Left ventricle myocardium inferior (tissue), 1 donor: ENCODE data around the gene FIBIN. TPM values are rescaled to one million over a fixed set of nuclear protein-coding genes. Genes with fewer than 3 reads are reported as not detected.
"Not testable (repeated sequence)": the region's sequence is repeated elsewhere in the genome, so short reads cannot be mapped to it uniquely, and the experiment has no call there.

Experiments used
- DNase-seq: peaks from one replicate; pipeline ENCODE4 v3.0.0-alpha.2; 2020
- H3K27ac ChIP-seq: fragments of 200-600 bp; replicated peaks from 2 replicates; pipeline ENCODE4 v1.8.0; 2021
- H3K27me3 ChIP-seq: fragments of 200-600 bp; 2 replicates; pipeline ENCODE4 v1.8.0; 2021; ENCODE audit warnings: low read depth
- H3K36me3 ChIP-seq: fragments of 200-600 bp; 2 replicates; pipeline ENCODE4 v1.8.0; 2021
- H3K4me1 ChIP-seq: fragments of 200-600 bp; 2 replicates; pipeline ENCODE4 v1.8.0; 2021
- H3K4me3 ChIP-seq: fragments of 200-600 bp; 2 replicates; pipeline ENCODE4 v1.8.0; 2021; ENCODE audit warnings: mild to moderate bottlenecking, moderate library complexity
- H3K9me3 ChIP-seq: fragments of 200-600 bp; replicated peaks from 2 replicates; pipeline ENCODE4 v1.8.0; 2021
- CTCF ChIP-seq: fragments of 200-600 bp; IDR thresholded peaks from 2 replicates; pipeline ENCODE4 v1.8.0; 2021; ENCODE audit warnings: antibody characterized with exemption, mild to moderate bottlenecking, borderline replicate concordance
- intact Hi-C: fragments of 100-400 bp; cut with micrococcal nuclease; formaldehyde crosslinking; loops from one replicate; pipeline ENCODE4 v1.11.0; 2022
- total RNA-seq: library from RNA; stranded (reverse); fragmentation: NEBNext Ultra II Directional; extraction: Animal tissue kit (Norgen Biotek cat#: 25700); gene quantifications from one replicate; pipeline ENCODE4 v1.2.1, GENCODE V29; 2021
- donor health status: DM: no; HTN: yes; CAD: no; lungs with severe emphysema.

The FIBIN gene
- total RNA-seq, 1 donor from 2014 or later, result 10.5 TPM

- Histone ChIP-seq H3K27ac (no peak overlapping the region), H3K9me3 (no peaks in the 10 kb centered on the region), H3K4me3 (no peak overlapping the region), H3K36me3 (no peaks in the 10 kb centered on the region), H3K27me3 (no peaks in the 10 kb centered on the region), H3K4me1 (no peaks in the 10 kb centered on the region)
- intact Hi-C loops, result no loop called here
- no peak for DNase-seq
- no peak for TF ChIP-seq CTCF
Measured at GRCh38 chr11:26958005-26958701, 35.8 kb upstream of the FIBIN start.

GRCh38 chr11:26958702-26959049, 35.2 kb upstream of the FIBIN start:
- no peak for TF ChIP-seq CTCF
- no peaks in the 10 kb centered on the region for H3K36me3 ChIP-seq
- no peaks in the 10 kb centered on the region for H3K4me1 ChIP-seq
- DNase-seq, result no peak
- intact Hi-C loops, result no loop called here
- H3K4me3 ChIP-seq, result no peak overlapping the region
- H3K27ac ChIP-seq, result no peak overlapping the region
- H3K27me3 ChIP-seq, result no peaks in the 10 kb centered on the region
- H3K9me3 ChIP-seq, result no peaks in the 10 kb centered on the region

- no peaks in the 10 kb centered on the region for H3K36me3 ChIP-seq
- H3K9me3 ChIP-seq, result no peaks in the 10 kb centered on the region
- no peaks in the 10 kb centered on the region for H3K27me3 ChIP-seq
- no peak overlapping the region for H3K4me3 ChIP-seq
- intact Hi-C loops, result no loop called here
- H3K27ac ChIP-seq, result no peak overlapping the region
- no peak for TF ChIP-seq CTCF
- H3K4me1 ChIP-seq, result no peaks in the 10 kb centered on the region
- no peak for DNase-seq
Measured at GRCh38 chr11:26960281-26960680, 33.6 kb upstream of the FIBIN start.

- H3K27me3 ChIP-seq, result no peaks in the 10 kb centered on the region
- no peaks in the 10 kb centered on the region for H3K9me3 ChIP-seq
- H3K36me3 ChIP-seq, result no peaks in the 10 kb centered on the region
- H3K27ac ChIP-seq, result peak overlapping the region; percentile 52
- intact Hi-C loops, result no loop called here
- no peak for TF ChIP-seq CTCF
- no peak for DNase-seq
- H3K4me1 ChIP-seq, result no peaks in the 10 kb centered on the region
- no peak overlapping the region for H3K4me3 ChIP-seq
Measured at GRCh38 chr11:26963764-26964163, 30.1 kb upstream of the FIBIN start.

GRCh38 chr11:26964339-26964738, 29.6 kb upstream of the FIBIN start:
- Histone ChIP-seq H3K36me3 (no peaks in the 10 kb centered on the region), H3K9me3 (no peaks in the 10 kb centered on the region), H3K27me3 (no peaks in the 10 kb centered on the region), H3K4me1 (no peaks in the 10 kb centered on the region), H3K27ac (peak overlapping the region; percentile 52), H3K4me3 (no peak overlapping the region)
- intact Hi-C loops, result no loop called here
- no peak for DNase-seq
- TF ChIP-seq CTCF, result no peak

GRCh38 chr11:26964847-26965485, 28.9 kb upstream of the FIBIN start:
- H3K4me3 ChIP-seq, H3K27ac ChIP-seq, H3K9me3 ChIP-seq, H3K4me1 ChIP-seq, H3K36me3 ChIP-seq, H3K27me3 ChIP-seq, DNase-seq, intact Hi-C loops: not testable (repeated sequence)
